ENCODE measurements around the gene CYP2E1.
"Not testable (repeated sequence)": the region's sequence is repeated elsewhere in the genome, so short reads cannot be mapped to it uniquely, and the experiment has no call there.

GRCh38 chr10:133497363-133497762 lies 29.8 kb upstream of the CYP2E1 start:
- TF ChIP-seq POLR2AphosphoS5, EP300 (IDR thresholded peaks at IDR 0.05): not testable (repeated sequence)
- TF ChIP-seq CTCF (IDR thresholded peaks at IDR 0.05): peak in 3 of 7 experiments; percentile 9 to 36 (median 15)
